ENCODE results near the gene PCARE. TPM values are rescaled to one million over a fixed set of nuclear protein-coding genes. Genes with fewer than 3 reads are reported as not detected.

The PCARE gene
- total and polyA plus RNA-seq, 2 experiments from 2014 or later: not detected

DNA sequence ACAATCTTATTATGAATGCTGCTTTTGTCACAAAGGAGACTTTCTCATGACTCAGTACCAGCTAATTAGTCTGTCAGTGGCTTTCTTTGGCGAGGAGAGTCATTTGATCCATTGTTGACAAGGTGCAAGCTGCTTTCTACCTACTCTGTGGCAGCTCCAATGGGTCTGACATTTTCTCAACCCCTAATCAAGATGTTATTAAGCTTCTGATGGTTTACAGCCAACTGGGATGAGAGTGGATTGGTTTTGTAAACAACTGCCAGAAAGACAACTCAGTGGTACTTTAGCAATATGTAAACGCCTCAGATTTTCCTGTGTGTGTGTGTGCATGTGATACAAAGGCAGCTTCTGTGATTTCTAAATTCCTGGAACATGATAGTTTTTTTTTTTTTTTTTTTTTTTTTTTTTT is 32.7 kb upstream of the PCARE start:
- Mint-ChIP-seq H3K27me3 (ENCODE audit: insufficient read depth, low read depth, poor library complexity) (peaks cover 4% of the 10 kb centered on the region), H3K4me3 (no peak overlapping the region), H3K9me3 (no peaks in the 10 kb centered on the region), H3K4me1 (no peaks in the 10 kb centered on the region), H3K36me3 (ENCODE audit: low read depth) (no peaks in the 10 kb centered on the region), H3K27ac (no peak overlapping the region)
- Histone ChIP-seq H2AFZ (no peak overlapping the region), H3K4me2 (no peak overlapping the region), H4K20me1 (replicated peaks; ENCODE audit: insufficient read depth) (no peaks in the 10 kb centered on the region), H3K4me1 (ENCODE audit: insufficient read depth) (no peaks in the 10 kb centered on the region), H3K79me2 (replicated peaks; ENCODE audit: insufficient read depth) (no peaks in the 10 kb centered on the region), H3K36me3 (ENCODE audit: insufficient read depth) (no peaks in the 10 kb centered on the region), H3K27ac (ENCODE audit: low read depth) (no peak overlapping the region), H3K27me3 (ENCODE audit: insufficient read depth) (peaks cover under 1% of the 10 kb centered on the region; the same call in 1 of the 2 replicates), H3K9me2 (ENCODE audit: insufficient read depth) (no peaks in the 10 kb centered on the region), H3F3A (replicated peaks; ENCODE audit: low read depth) (no peaks in the 10 kb centered on the region), H3K4me3 (no peak overlapping the region)
- no peak for DNase-seq (ENCODE audit: low spot score)
- TF ChIP-seq ZNF114 (CRISPR knock-in tag; IDR thresholded peaks at IDR 0.05) (no peak), CREB1 (CRISPR knock-in tag; IDR thresholded peaks at IDR 0.05; ENCODE audit: low read depth) (no peak), EZH2phosphoT487 (IDR thresholded peaks at IDR 0.05; ENCODE audit: unreplicated experiment) (no peak), ETS1 (IDR thresholded peaks at IDR 0.05) (no peak), EZH2 (IDR thresholded peaks at IDR 0.05; ENCODE audit: low read depth, unreplicated experiment) (no peak), CTCF (conservative IDR thresholded peaks at IDR 0.05; ENCODE audit: low read depth in 2 of 2) (no peak), ZNF331 (CRISPR knock-in tag; IDR thresholded peaks at IDR 0.05; ENCODE audit: low read depth) (no peak), STAT1 (IDR thresholded peaks at IDR 0.05; ENCODE audit: unreplicated experiment) (no peak), REST (IDR thresholded peaks at IDR 0.05; ENCODE audit: unreplicated experiment) (no peak), NANOG (IDR thresholded peaks at IDR 0.05; ENCODE audit: borderline replicate concordance) (no peak), POLR2AphosphoS5 (IDR thresholded peaks at IDR 0.05; ENCODE audit: low read depth) (no peak), JUNB (IDR thresholded peaks at IDR 0.05; ENCODE audit: unreplicated experiment) (no peak)
- TF ChIP-seq, protein P1, sequence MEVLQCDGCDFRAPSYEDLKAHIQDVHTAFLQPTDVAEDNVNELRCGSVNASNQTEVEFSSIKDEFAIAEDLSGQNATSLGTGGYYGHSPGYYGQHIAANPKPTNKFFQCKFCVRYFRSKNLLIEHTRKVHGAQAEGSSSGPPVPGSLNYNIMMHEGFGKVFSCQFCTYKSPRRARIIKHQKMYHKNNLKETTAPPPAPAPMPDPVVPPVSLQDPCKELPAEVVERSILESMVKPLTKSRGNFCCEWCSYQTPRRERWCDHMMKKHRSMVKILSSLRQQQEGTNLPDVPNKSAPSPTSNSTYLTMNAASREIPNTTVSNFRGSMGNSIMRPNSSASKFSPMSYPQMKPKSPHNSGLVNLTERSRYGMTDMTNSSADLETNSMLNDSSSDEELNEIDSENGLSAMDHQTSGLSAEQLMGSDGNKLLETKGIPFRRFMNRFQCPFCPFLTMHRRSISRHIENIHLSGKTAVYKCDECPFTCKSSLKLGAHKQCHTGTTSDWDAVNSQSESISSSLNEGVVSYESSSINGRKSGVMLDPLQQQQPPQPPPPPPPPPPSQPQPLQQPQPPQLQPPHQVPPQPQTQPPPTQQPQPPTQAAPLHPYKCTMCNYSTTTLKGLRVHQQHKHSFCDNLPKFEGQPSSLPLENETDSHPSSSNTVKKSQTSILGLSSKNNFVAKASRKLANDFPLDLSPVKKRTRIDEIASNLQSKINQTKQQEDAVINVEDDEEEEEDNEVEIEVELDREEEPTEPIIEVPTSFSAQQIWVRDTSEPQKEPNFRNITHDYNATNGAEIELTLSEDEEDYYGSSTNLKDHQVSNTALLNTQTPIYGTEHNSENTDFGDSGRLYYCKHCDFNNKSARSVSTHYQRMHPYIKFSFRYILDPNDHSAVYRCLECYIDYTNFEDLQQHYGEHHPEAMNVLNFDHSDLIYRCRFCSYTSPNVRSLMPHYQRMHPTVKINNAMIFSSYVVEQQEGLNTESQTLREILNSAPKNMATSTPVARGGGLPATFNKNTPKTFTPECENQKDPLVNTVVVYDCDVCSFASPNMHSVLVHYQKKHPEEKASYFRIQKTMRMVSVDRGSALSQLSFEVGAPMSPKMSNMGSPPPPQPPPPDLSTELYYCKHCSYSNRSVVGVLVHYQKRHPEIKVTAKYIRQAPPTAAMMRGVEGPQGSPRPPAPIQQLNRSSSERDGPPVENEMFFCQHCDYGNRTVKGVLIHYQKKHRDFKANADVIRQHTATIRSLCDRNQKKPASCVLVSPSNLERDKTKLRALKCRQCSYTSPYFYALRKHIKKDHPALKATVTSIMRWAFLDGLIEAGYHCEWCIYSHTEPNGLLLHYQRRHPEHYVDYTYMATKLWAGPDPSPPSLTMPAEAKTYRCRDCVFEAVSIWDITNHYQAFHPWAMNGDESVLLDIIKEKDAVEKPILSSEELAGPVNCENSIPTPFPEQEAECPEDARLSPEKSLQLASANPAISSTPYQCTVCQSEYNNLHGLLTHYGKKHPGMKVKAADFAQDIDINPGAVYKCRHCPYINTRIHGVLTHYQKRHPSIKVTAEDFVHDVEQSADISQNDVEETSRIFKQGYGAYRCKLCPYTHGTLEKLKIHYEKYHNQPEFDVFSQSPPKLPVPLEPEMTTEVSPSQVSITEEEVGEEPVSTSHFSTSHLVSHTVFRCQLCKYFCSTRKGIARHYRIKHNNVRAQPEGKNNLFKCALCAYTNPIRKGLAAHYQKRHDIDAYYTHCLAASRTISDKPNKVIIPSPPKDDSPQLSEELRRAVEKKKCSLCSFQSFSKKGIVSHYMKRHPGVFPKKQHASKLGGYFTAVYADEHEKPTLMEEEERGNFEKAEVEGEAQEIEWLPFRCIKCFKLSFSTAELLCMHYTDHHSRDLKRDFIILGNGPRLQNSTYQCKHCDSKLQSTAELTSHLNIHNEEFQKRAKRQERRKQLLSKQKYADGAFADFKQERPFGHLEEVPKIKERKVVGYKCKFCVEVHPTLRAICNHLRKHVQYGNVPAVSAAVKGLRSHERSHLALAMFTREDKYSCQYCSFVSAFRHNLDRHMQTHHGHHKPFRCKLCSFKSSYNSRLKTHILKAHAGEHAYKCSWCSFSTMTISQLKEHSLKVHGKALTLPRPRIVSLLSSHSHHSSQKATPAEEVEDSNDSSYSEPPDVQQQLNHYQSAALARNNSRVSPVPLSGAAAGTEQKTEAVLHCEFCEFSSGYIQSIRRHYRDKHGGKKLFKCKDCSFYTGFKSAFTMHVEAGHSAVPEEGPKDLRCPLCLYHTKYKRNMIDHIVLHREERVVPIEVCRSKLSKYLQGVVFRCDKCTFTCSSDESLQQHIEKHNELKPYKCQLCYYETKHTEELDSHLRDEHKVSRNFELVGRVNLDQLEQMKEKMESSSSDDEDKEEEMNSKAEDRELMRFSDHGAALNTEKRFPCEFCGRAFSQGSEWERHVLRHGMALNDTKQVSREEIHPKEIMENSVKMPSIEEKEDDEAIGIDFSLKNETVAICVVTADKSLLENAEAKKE (CRISPR knock-in tag; IDR thresholded peaks at IDR 0.05): no peak
- no peak for ATAC-seq
